H9 (cell line): ENCODE results near the gene GPX7. TPM values are rescaled to one million over a fixed set of nuclear protein-coding genes. Genes with fewer than 3 reads are reported as not detected.

ENCODE experiments used
- DNase-seq: peaks from one replicate; pipeline ENCODE4 v3.0.0-alpha.2; 2017
- H2AFZ ChIP-seq: one replicate; pipeline ENCODE4 v1.6.1; 2013; ENCODE audit warnings: mild to moderate bottlenecking, low read length, control low read depth, moderate library complexity
- H2AK5ac ChIP-seq: 2 replicates; pipeline ENCODE4 v1.6.1; 2013; ENCODE audit warnings: low read length, control low read depth, mixed read lengths; ENCODE audit not compliant: insufficient read length
- H2BK120ac ChIP-seq: one replicate; pipeline ENCODE4 v1.6.1; 2013; ENCODE audit warnings: low read depth, mild to moderate bottlenecking, low read length, control low read depth, inconsistent platforms; ENCODE audit not compliant: poor library complexity, severe bottlenecking
- H2BK12ac ChIP-seq: 2 replicates; pipeline ENCODE4 v1.6.1; 2013; ENCODE audit warnings: low read length, control low read depth, mixed read lengths, low read depth; ENCODE audit not compliant: insufficient read length
- H2BK15ac ChIP-seq: 2 replicates; pipeline ENCODE4 v1.6.1; 2013; ENCODE audit warnings: low read depth, low read length, control low read depth
- H2BK20ac ChIP-seq: one replicate; pipeline ENCODE4 v1.6.1; 2013; ENCODE audit warnings: low read depth, mild to moderate bottlenecking, low read length, control low read depth, inconsistent platforms; ENCODE audit not compliant: poor library complexity, severe bottlenecking
- H2BK5ac ChIP-seq: 2 replicates; pipeline ENCODE4 v1.6.1; 2013; ENCODE audit warnings: low read length, control low read depth, mixed read lengths; ENCODE audit not compliant: insufficient read length
- H3K14ac ChIP-seq: 2 replicates; pipeline ENCODE4 v1.6.1; 2013; ENCODE audit warnings: low read length, control low read depth; ENCODE audit not compliant: insufficient read depth
- H3K18ac ChIP-seq: 2 replicates; pipeline ENCODE4 v1.6.1; 2013; ENCODE audit warnings: low read depth, mild to moderate bottlenecking, mixed read lengths, low read length, control low read depth; ENCODE audit not compliant: insufficient read length
- H3K23ac ChIP-seq: 2 replicates; pipeline ENCODE4 v1.6.1; 2013; ENCODE audit warnings: low read length, control low read depth, mixed read lengths, low read depth; ENCODE audit not compliant: insufficient read length
- H3K23me2 ChIP-seq: 2 replicates; pipeline ENCODE4 v1.6.1; 2013; ENCODE audit warnings: low read depth, mild to moderate bottlenecking, mixed read lengths, low read length, control low read depth; ENCODE audit not compliant: insufficient read length, poor library complexity, severe bottlenecking
- H3K27ac ChIP-seq: 2 replicates; pipeline ENCODE4 v1.5.1; 2013; ENCODE audit warnings: low read length, control low read depth, mixed read lengths, low read depth; ENCODE audit not compliant: insufficient read length
- H3K27me3 ChIP-seq: 2 replicates; pipeline ENCODE4 v1.6.1; 2013; ENCODE audit warnings: low read length, control low read depth, inconsistent platforms; ENCODE audit not compliant: insufficient read depth
- H3K4ac ChIP-seq: 2 replicates; pipeline ENCODE4 v1.6.1; 2013; ENCODE audit warnings: low read depth, mild to moderate bottlenecking, control low read depth, inconsistent platforms, low read length, moderate library complexity
- H3K4me1 ChIP-seq: 2 replicates; pipeline ENCODE4 v1.6.1; 2013; ENCODE audit warnings: low read length, control low read depth, inconsistent platforms; ENCODE audit not compliant: insufficient read depth
- H3K4me2 ChIP-seq: 2 replicates; pipeline ENCODE4 v1.6.1; 2013; ENCODE audit warnings: low read length, control low read depth, mixed read lengths; ENCODE audit not compliant: insufficient read length, insufficient read depth
- H3K56ac ChIP-seq: 2 replicates; pipeline ENCODE4 v1.6.1; 2013; ENCODE audit warnings: low read depth, mild to moderate bottlenecking, mixed read lengths, low read length, control low read depth; ENCODE audit not compliant: insufficient read length
- H3K79me1 ChIP-seq: 2 replicates; pipeline ENCODE4 v1.6.1; 2013; ENCODE audit warnings: low read depth, mild to moderate bottlenecking, moderate library complexity, low read length, control low read depth, inconsistent platforms; ENCODE audit not compliant: insufficient read depth, poor library complexity, severe bottlenecking
- H3K79me2 ChIP-seq: 2 replicates; pipeline ENCODE4 v1.6.1; 2013; ENCODE audit warnings: low read length, control low read depth, inconsistent platforms; ENCODE audit not compliant: insufficient read depth
- H3K9ac ChIP-seq: 2 replicates; pipeline ENCODE4 v1.6.1; 2013; ENCODE audit warnings: low read length, control low read depth, mixed read lengths; ENCODE audit not compliant: insufficient read length; ENCODE audit errors: extremely low read depth
- H3K9me3 ChIP-seq: one replicate; pipeline ENCODE4 v1.6.1; 2013; ENCODE audit warnings: low read depth, low read length, inconsistent platforms; ENCODE audit not compliant: control insufficient read depth
- H3T11ph ChIP-seq: one replicate; pipeline ENCODE4 v1.6.1; 2013; ENCODE audit warnings: mild to moderate bottlenecking, low read length, control low read depth, inconsistent platforms
- H4K20me1 ChIP-seq: one replicate; pipeline ENCODE4 v1.6.1; 2013; ENCODE audit not compliant: control insufficient read depth, insufficient read length, insufficient read depth
- H4K5ac ChIP-seq: 2 replicates; pipeline ENCODE4 v1.6.1; 2013; ENCODE audit warnings: low read depth, mild to moderate bottlenecking, mixed read lengths, low read length, control low read depth; ENCODE audit not compliant: insufficient read length
- H4K8ac ChIP-seq: replicated peaks from 2 replicates; pipeline ENCODE4 v1.6.1; 2013; ENCODE audit warnings: low read length, control low read depth, mixed read lengths, low read depth; ENCODE audit not compliant: insufficient read length
- H4K91ac ChIP-seq: 2 replicates; pipeline ENCODE4 v1.6.1; 2013; ENCODE audit warnings: low read depth, mild to moderate bottlenecking, moderate library complexity, mixed read lengths, low read length, control low read depth; ENCODE audit not compliant: insufficient read length
- H3K27ac Mint-ChIP-seq, 3 experiments: 2 replicates in 2 of 3; 3 replicates in 1 of 3; pipeline ENCODE4 v1.8.0; 2020 to 2021; ENCODE audit warnings: mixed read lengths in 3 of 3, mild to moderate bottlenecking in 1 of 3, moderate library complexity in 1 of 3
- H3K27me3 Mint-ChIP-seq: 2 replicates; pipeline ENCODE4 v1.8.0; 2021; ENCODE audit warnings: low read depth, mild to moderate bottlenecking, moderate library complexity, mixed read lengths
- H3K36me3 Mint-ChIP-seq, 3 experiments: 2 replicates in 2 of 3; 3 replicates in 1 of 3; pipeline ENCODE4 v1.8.0; 2020 to 2021; ENCODE audit warnings: low read depth in 3 of 3, mixed read lengths in 3 of 3; ENCODE audit not compliant: insufficient read depth in 1 of 3
- H3K4me1 Mint-ChIP-seq, 2 experiments: 2 replicates each; pipeline ENCODE4 v1.8.0; 2020; ENCODE audit warnings: mixed read lengths in 2 of 2
- H3K4me3 Mint-ChIP-seq, 2 experiments: 2 replicates in 1 of 2; 3 replicates in 1 of 2; pipeline ENCODE4 v1.8.0; 2020 to 2021; ENCODE audit warnings: mild to moderate bottlenecking in 2 of 2, mixed read lengths in 2 of 2, moderate library complexity in 1 of 2
- H3K9me3 Mint-ChIP-seq, 2 experiments: 2 replicates in 1 of 2; 3 replicates in 1 of 2; pipeline ENCODE4 v1.8.0; 2020; ENCODE audit warnings: mild to moderate bottlenecking in 2 of 2, mixed read lengths in 2 of 2, moderate library complexity in 1 of 2
- CTCF ChIP-seq: fragments of 200-600 bp; sonication (generic); conservative IDR thresholded peaks from 3 replicates; pipeline ENCODE4 v1.8.0; 2021; ENCODE audit warnings: antibody characterized with exemption, mild to moderate bottlenecking
- WGBS: extraction: QIAGEN DNeasy Blood & Tissue Kit; methylation state at CpG from one replicate; pipeline ENCODE4 v1.1.7; 2013; ENCODE audit warnings: missing lambda C conversion rate, low lambda C conversion rate, mixed read lengths; ENCODE audit not compliant: insufficient read length; ENCODE audit errors: extremely low coverage; 5-methylcytosine and 5-hydroxymethylcytosine counted together
- total RNA-seq: library from RNA; stranded (reverse); gene quantifications from 2 replicates; pipeline ENCODE4 v1.2.1, GENCODE V29; 2021

The GPX7 gene
- total RNA-seq, 1 experiment from 2014 or later, result 12.1 TPM

- Histone ChIP-seq H4K5ac (no peak overlapping the region), H3K4me1 (no peaks in the 10 kb centered on the region), H3K4ac (no peak overlapping the region), H3K14ac (no peak overlapping the region), H3K79me1 (no peaks in the 10 kb centered on the region), H4K20me1 (no peaks in the 10 kb centered on the region), H2BK15ac (no peak overlapping the region), H3K4me2 (no peak overlapping the region), H3T11ph (no peak overlapping the region), H2BK20ac (no peak overlapping the region), H3K79me2 (no peaks in the 10 kb centered on the region), H3K56ac (no peak overlapping the region), H2BK120ac (no peak overlapping the region), H3K27ac (no peak overlapping the region), H4K91ac (no peak overlapping the region), H2BK12ac (no peak overlapping the region), H2BK5ac (no peak overlapping the region), H2AFZ (no peak overlapping the region), H3K27me3 (no peaks in the 10 kb centered on the region; the same call in 1 of the 2 replicates), H3K9me3 (no peaks in the 10 kb centered on the region), H3K23ac (no peak overlapping the region), H4K8ac (no peak overlapping the region), H2AK5ac (no peak overlapping the region), H3K18ac (no peak overlapping the region), H3K9ac (no peak overlapping the region), H3K23me2 (no peaks in the 10 kb centered on the region)
- no peak overlapping the region for H3K4me3 Mint-ChIP-seq
- peaks cover 3 to 8% of the 10 kb centered on the region in 2 experiments; a peak in 2 of 4 replicates for H3K4me1 Mint-ChIP-seq
- H3K27me3 Mint-ChIP-seq, result peaks cover 3% of the 10 kb centered on the region; the same call in 1 of the 2 replicates
- H3K27ac Mint-ChIP-seq, result no peak overlapping the region
- TF ChIP-seq CTCF, result no peak
- WGBS, result no CpG with 5 or more reads among the region's 10 CpGs
- H3K36me3 Mint-ChIP-seq, result no peaks in the 10 kb centered on the region
- DNase-seq, result no peak
- H3K9me3 Mint-ChIP-seq, result no peaks in the 10 kb centered on the region
Observed at GRCh38 chr1:52582116-52582696, 20.0 kb upstream of the GPX7 start.
